Body of pancreas (tissue), 4 donors: Measurements from ENCODE around the gene CAV2. TPM values are rescaled to one million over a fixed set of nuclear protein-coding genes. Genes with fewer than 3 reads are reported as not detected.

Source experiments
- ATAC-seq: fragments of 150-250 bp; one replicate; pipeline ENCODE4 v1.9.1; 2016
- DNase-seq, 4 donors: peaks; one replicate each; pipeline ENCODE4 v3.0.0-alpha.2; 2019
- H3K27ac ChIP-seq, 4 donors: fragments of 200-600 bp; sonication (generic); 1 replicate in 3 of 4; 2 replicates in 1 of 4; pipeline versions ENCODE4 v1.5.1 to v1.6.1; 2016 to 2019; ENCODE audit warnings: mild to moderate bottlenecking in 1 of 4, mixed read lengths in 1 of 4, moderate library complexity in 1 of 4
- H3K27me3 ChIP-seq, 2 donors: fragments of 200-600 bp; sonication (generic); one replicate each; pipeline ENCODE4 v1.6.0; 2016; ENCODE audit warnings: mild to moderate bottlenecking in 1 of 2
- H3K36me3 ChIP-seq, 2 donors: fragments of 200-600 bp; sonication (generic); replicated peaks in 1 of 2; 2 replicates each; pipeline ENCODE4 v1.5.1; 2016; ENCODE audit warnings: low read depth in 2 of 2; ENCODE audit not compliant: insufficient read depth in 1 of 2
- H3K4me1 ChIP-seq: fragments of 200-600 bp; sonication (generic); one replicate; pipeline ENCODE4 v1.6.0; 2016
- H3K4me3 ChIP-seq, 2 donors: fragments of 200-600 bp; sonication (generic); 1 replicate in 1 of 2; 2 replicates in 1 of 2; pipeline ENCODE4 v1.5.1; 2016 to 2019
- H3K9me3 ChIP-seq, 3 donors: fragments of 200-600 bp; sonication (generic); 1 replicate in 2 of 3; 2 replicates in 1 of 3; pipeline ENCODE4 v1.5.1; 2016
- POLR2A ChIP-seq, 3 donors: fragments of 450-650 bp; IDR thresholded peaks; one replicate each; pipeline ENCODE4 v1.6.1; 2016; ENCODE audit warnings: antibody characterized with exemption in 3 of 3, mild to moderate bottlenecking in 2 of 3
- WGBS, 2 donors: methylation state at CpG; one replicate each; pipeline ENCODE4 v1.1.5; 2017; 5-methylcytosine and 5-hydroxymethylcytosine counted together
- intact Hi-C: fragments of 100-400 bp; cut with DNase I; formaldehyde crosslinking; loops from one replicate; pipeline ENCODE4 v1.15.1; 2023
- total RNA-seq, 2 donors: library from RNA; depleted of rRNA; stranded (reverse); fragments of >200 nt; gene quantifications; one replicate each; pipeline ENCODE4 v1.1.0, GENCODE V29; 2016
- TF ChIP-seq, protein P1 (sequence below), 7 experiments: fragments of 450-650 bp in 4 of 7; fragments of 200-600 bp in 3 of 7; sonication (generic) in 3 of 7; IDR thresholded peaks; one replicate each; pipeline ENCODE4 v1.5.1; 2016 to 2019; ENCODE audit warnings: antibody characterized with exemption in 7 of 7

Gene CAV2
- total RNA-seq, 2 donors from 2014 or later = 47.0 to 51.1 TPM

DNA sequence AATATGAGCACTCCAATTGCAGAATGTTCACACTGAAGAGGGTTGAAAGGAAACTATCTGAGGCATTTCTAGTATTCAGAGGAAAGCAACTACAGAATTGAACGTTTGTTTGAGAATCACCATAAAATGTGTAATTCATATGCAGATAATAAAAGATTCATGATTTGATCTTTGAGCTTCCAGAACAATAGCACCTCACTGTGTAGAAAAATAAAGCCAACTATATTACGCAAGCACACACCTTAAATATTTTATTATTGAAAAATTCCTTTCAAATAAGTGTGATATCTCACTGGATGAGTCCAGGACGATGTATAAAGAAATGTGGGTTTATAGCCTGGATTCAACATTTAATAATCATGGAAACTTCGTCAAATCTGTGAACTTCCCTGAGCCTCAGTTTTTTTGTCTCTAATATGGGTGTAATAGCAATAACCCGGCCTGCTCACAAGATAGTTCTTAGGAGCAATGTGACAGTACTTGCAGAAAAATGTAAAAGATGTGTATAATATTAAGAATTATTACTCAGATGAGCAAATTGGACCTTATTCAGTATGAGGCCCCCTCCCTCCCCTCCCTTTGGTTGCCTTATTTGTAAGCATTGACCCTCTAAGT is 11.5 kb upstream of the CAV2 start:
- Histone ChIP-seq H3K9me3 (no peaks in the 10 kb centered on the region), H3K4me1 (peaks cover under 1% of the 10 kb centered on the region), H3K36me3 (no peaks in the 10 kb centered on the region), H3K4me3 (no peak overlapping the region), H3K27ac (no peak overlapping the region), H3K27me3 (no peaks in the 10 kb centered on the region)
- WGBS, 2 donors = 70 to 77% methylated on average over 5 of the region's 5 CpGs
- ATAC-seq (no peak), DNase-seq (no peak)
- intact Hi-C loops = no loop called here
- TF ChIP-seq, protein P1, sequence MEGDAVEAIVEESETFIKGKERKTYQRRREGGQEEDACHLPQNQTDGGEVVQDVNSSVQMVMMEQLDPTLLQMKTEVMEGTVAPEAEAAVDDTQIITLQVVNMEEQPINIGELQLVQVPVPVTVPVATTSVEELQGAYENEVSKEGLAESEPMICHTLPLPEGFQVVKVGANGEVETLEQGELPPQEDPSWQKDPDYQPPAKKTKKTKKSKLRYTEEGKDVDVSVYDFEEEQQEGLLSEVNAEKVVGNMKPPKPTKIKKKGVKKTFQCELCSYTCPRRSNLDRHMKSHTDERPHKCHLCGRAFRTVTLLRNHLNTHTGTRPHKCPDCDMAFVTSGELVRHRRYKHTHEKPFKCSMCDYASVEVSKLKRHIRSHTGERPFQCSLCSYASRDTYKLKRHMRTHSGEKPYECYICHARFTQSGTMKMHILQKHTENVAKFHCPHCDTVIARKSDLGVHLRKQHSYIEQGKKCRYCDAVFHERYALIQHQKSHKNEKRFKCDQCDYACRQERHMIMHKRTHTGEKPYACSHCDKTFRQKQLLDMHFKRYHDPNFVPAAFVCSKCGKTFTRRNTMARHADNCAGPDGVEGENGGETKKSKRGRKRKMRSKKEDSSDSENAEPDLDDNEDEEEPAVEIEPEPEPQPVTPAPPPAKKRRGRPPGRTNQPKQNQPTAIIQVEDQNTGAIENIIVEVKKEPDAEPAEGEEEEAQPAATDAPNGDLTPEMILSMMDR (IDR thresholded peaks at IDR 0.05) = no peak
- no peak for TF ChIP-seq POLR2A (IDR thresholded peaks at IDR 0.05)

DNA sequence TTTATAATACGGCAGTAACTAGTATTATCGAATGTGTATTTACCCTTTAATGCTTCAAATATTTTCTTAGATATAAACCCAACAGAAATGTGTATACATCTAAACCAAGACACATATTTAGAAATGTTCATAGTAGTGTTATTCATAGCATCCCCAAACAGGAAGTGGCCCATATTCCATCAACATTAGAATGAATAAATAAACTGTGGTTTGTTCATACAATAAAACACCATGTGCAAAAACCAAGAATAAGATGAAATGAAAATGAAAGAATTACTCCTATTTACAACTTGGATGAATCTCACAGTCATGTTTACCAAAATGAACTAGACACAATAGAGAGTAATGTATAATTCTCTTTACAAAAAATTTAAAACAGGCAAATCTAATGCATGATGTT is 9.2 kb upstream of the CAV2 start:
- Histone ChIP-seq H3K36me3 (no peaks in the 10 kb centered on the region), H3K4me1 (peaks cover 4% of the 10 kb centered on the region), H3K9me3 (no peaks in the 10 kb centered on the region), H3K27me3 (no peaks in the 10 kb centered on the region), H3K4me3 (no peak overlapping the region), H3K27ac (no peak overlapping the region)
- ATAC-seq (no peak), DNase-seq (no peak)
- TF ChIP-seq, protein P1 (IDR thresholded peaks at IDR 0.05) = no peak
- TF ChIP-seq POLR2A (IDR thresholded peaks at IDR 0.05) = no peak
- intact Hi-C loops = no loop called here
- WGBS, 2 donors = 49 to 81% methylated on average over 2 of the region's 2 CpGs

DNA sequence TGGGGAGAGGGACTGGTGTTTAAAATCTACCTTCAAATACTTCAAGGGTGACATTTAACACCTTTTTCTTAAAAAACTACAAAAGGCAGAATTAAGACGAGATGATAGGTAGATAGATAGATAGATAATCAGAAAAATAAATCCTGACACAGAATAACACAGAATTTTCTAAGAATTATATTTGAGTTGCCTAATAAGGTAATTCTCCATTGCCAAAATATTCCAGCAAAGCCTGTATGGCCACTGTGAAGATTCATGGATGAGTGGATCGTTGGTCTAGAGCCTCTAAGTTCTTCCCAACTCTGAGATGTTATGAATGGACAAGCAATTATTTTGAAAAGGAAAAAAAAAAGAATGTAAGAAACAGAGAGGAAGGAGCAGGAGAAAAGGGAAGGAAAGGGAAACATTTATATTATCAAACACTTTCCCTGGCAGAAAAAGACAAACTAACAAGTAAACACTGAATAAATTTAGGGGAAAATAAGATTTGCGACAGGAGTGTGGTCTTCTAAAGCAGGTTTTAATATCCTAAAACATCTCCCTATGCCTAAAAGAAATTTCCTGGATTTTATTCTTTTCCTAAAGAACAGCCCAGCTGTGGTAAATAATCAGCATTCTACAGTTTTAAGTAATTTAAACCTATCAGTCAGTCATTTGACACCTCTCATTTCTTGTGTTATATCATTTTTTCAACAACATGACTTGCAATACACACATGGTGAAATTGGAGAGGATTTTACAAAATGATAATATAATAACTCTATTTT is 7.5 kb upstream of the CAV2 start:
- Histone ChIP-seq H3K27ac (no peak overlapping the region), H3K4me1 (peaks cover 4% of the 10 kb centered on the region), H3K9me3 (no peaks in the 10 kb centered on the region), H3K27me3 (no peaks in the 10 kb centered on the region), H3K36me3 (no peaks in the 10 kb centered on the region), H3K4me3 (no peak overlapping the region)
- intact Hi-C loops = no loop called here
- no peak for ATAC-seq
- TF ChIP-seq, protein P1 (IDR thresholded peaks at IDR 0.05) = no peak
- TF ChIP-seq POLR2A (IDR thresholded peaks at IDR 0.05) = no peak
- 72 to 84% methylated on average over 3 of the region's 3 CpGs for WGBS, 2 donors
- no peak for DNase-seq

DNA sequence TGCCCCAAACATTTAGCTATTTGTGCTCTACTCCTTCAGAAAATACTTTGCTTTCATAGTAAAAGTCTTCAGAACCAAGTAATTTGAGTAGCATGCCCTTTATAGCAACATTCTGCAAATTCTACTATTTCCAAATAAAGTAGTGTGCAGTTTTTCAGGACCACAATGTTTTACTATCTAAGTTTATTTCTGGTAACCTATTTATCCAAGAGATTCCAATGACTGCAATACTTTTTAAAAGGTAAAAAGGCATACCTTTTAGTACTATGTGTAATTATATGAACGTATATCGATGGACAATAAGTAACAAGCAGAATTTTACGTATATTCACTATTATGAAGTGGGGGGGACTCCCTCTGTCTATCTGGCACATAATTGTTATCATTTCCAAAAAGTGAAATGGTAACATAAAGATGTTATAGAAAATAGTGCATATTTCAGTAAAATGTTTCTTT is 6.9 kb upstream of the CAV2 start:
- no peak for ATAC-seq
- WGBS, 2 donors = 93 to 94% methylated on average over 3 of the region's 3 CpGs
- H3K4me1 ChIP-seq = peaks cover 4% of the 10 kb centered on the region
- no peaks in the 10 kb centered on the region for H3K9me3 ChIP-seq
- no peak for DNase-seq
- no peak overlapping the region for H3K27ac ChIP-seq
- H3K36me3 ChIP-seq = no peaks in the 10 kb centered on the region
- H3K4me3 ChIP-seq = no peak overlapping the region
- no peaks in the 10 kb centered on the region for H3K27me3 ChIP-seq
- intact Hi-C loops = no loop called here
- TF ChIP-seq POLR2A (IDR thresholded peaks at IDR 0.05) = no peak
- TF ChIP-seq, protein P1 (IDR thresholded peaks at IDR 0.05) = no peak
